Measurements from ENCODE around the gene GPX3.

GPX3 gene

GRCh38 chr5:151051931-151052608 lies 31.7 kb downstream of the GPX3 start:
- Mint-ChIP-seq H3K27me3 (no peaks in the 10 kb centered on the region), H3K9me3 (no peaks in the 10 kb centered on the region), H3K36me3 (peaks cover 45% of the 10 kb centered on the region), H3K27ac (peak overlapping the region; percentile 17), H3K4me1 (peaks cover 7% of the 10 kb centered on the region), H3K4me3 (no peak overlapping the region)
- CTCF ChIA-PET, result interaction anchor here (0.6 to 9.8 kb wide), 33 partner anchors 10 to 492 kb away, joined by 3 to 264 read pairs (median 4); no protein-coding TSS in a partner anchor
- no peak for DNase-seq

GRCh38 chr5:151052836-151053235 lies 32.4 kb downstream of the GPX3 start:
- peaks cover 44% of the 10 kb centered on the region for H3K36me3 Mint-ChIP-seq
- no peak for DNase-seq
- no peaks in the 10 kb centered on the region for H3K9me3 Mint-ChIP-seq
- peaks cover 7% of the 10 kb centered on the region for H3K4me1 Mint-ChIP-seq
- no peaks in the 10 kb centered on the region for H3K27me3 Mint-ChIP-seq
- H3K27ac Mint-ChIP-seq, result no peak overlapping the region
- CTCF ChIA-PET, result interaction anchor here (1.0 to 9.8 kb wide), 14 partner anchors 26 to 182 kb away, joined by 3 to 264 read pairs (median 6); no protein-coding TSS in a partner anchor
- no peak overlapping the region for H3K4me3 Mint-ChIP-seq

- H3K36me3 Mint-ChIP-seq, result peaks cover 42% of the 10 kb centered on the region
- no peak overlapping the region for H3K4me3 Mint-ChIP-seq
- CTCF ChIA-PET, result interaction anchor here (1.2 to 9.8 kb wide), 2 partner anchors 63 to 107 kb away, joined by 3 to 264 read pairs; no protein-coding TSS in a partner anchor
These were observed 33.5 kb downstream of the GPX3 start for GRCh38 chr5:151053796-151054462.

GRCh38 chr5:151054709-151055108 lies 34.3 kb downstream of the GPX3 start:
- DNase-seq, result no peak
- H3K9me3 Mint-ChIP-seq, result no peaks in the 10 kb centered on the region
- H3K27ac Mint-ChIP-seq, result peak overlapping the region; percentile 45
- peaks cover 49% of the 10 kb centered on the region for H3K36me3 Mint-ChIP-seq
- H3K27me3 Mint-ChIP-seq, result peaks cover 2% of the 10 kb centered on the region
- CTCF ChIA-PET, result interaction anchor here (1.2 to 9.8 kb wide), 2 partner anchors 63 to 106 kb away, joined by 3 to 264 read pairs; no protein-coding TSS in a partner anchor
- H3K4me1 Mint-ChIP-seq, result peaks cover 16% of the 10 kb centered on the region
- no peak overlapping the region for H3K4me3 Mint-ChIP-seq

More at GRCh38 chr5:151053796-151054462, 33.5 kb downstream of the GPX3 start:
- Mint-ChIP-seq H3K27me3 (no peaks in the 10 kb centered on the region), H3K9me3 (no peaks in the 10 kb centered on the region), H3K4me1 (peaks cover 8% of the 10 kb centered on the region), H3K27ac (no peak overlapping the region)
- DNase-seq, result no peak

- DNase-seq, result no peak
- Mint-ChIP-seq H3K36me3 (peaks cover 53% of the 10 kb centered on the region), H3K4me1 (peaks cover 22% of the 10 kb centered on the region), H3K27ac (no peak overlapping the region), H3K4me3 (no peak overlapping the region), H3K27me3 (peaks cover 4% of the 10 kb centered on the region), H3K9me3 (no peaks in the 10 kb centered on the region)
- CTCF ChIA-PET, result interaction anchor here (1.2 to 9.8 kb wide), 2 partner anchors 62 to 106 kb away, joined by 3 to 264 read pairs; no protein-coding TSS in a partner anchor
These were observed 34.9 kb downstream of the GPX3 start for GRCh38 chr5:151055336-151055735.

GRCh38 chr5:151056379-151057325 lies 36.3 kb downstream of the GPX3 start:
- H3K9me3 Mint-ChIP-seq, result no peaks in the 10 kb centered on the region
- no peak overlapping the region for H3K4me3 Mint-ChIP-seq
- H3K27me3 Mint-ChIP-seq, result peaks cover 4% of the 10 kb centered on the region
- no peak for DNase-seq
- no peak overlapping the region for H3K27ac Mint-ChIP-seq
- peaks cover 54% of the 10 kb centered on the region for H3K36me3 Mint-ChIP-seq
- CTCF ChIA-PET, result interaction anchor here (5.6 kb wide), 1 partner anchor 59 kb away, joined by 23 read pairs; no protein-coding TSS in a partner anchor
- peaks cover 28% of the 10 kb centered on the region for H3K4me1 Mint-ChIP-seq

- H3K9me3 Mint-ChIP-seq, result no peaks in the 10 kb centered on the region
- H3K4me1 Mint-ChIP-seq, result peaks cover 22% of the 10 kb centered on the region
- no peak overlapping the region for H3K4me3 Mint-ChIP-seq
- DNase-seq, result no peak
- H3K27ac Mint-ChIP-seq, result no peak overlapping the region
- peaks cover 4% of the 10 kb centered on the region for H3K27me3 Mint-ChIP-seq
- CTCF ChIA-PET, result interaction anchor here (1.1 to 5.6 kb wide), 6 partner anchors 10 to 68 kb away, joined by 3 to 31 read pairs (median 8); partner anchors contain the start of gene TNIP1
- peaks cover 58% of the 10 kb centered on the region for H3K36me3 Mint-ChIP-seq
These were observed 37.9 kb downstream of the GPX3 start for GRCh38 chr5:151058301-151058700.

- Mint-ChIP-seq H3K27ac (peak overlapping the region; percentile 83), H3K4me3 (no peak overlapping the region), H3K27me3 (peaks cover 4% of the 10 kb centered on the region), H3K4me1 (peaks cover 26% of the 10 kb centered on the region), H3K36me3 (peaks cover 59% of the 10 kb centered on the region), H3K9me3 (no peaks in the 10 kb centered on the region)
- CTCF ChIA-PET, result interaction anchor here (1.1 to 5.6 kb wide), 6 partner anchors 10 to 67 kb away, joined by 3 to 31 read pairs (median 8); partner anchors contain the start of gene TNIP1
- DNase-seq, result no peak
These were observed 38.6 kb downstream of the GPX3 start for GRCh38 chr5:151058891-151059489.

GRCh38 chr5:151060742-151061141 lies 40.4 kb downstream of the GPX3 start:
- no peak overlapping the region for H3K4me3 Mint-ChIP-seq
- peaks cover 4% of the 10 kb centered on the region for H3K27me3 Mint-ChIP-seq
- H3K36me3 Mint-ChIP-seq, result peaks cover 50% of the 10 kb centered on the region
- no peak for DNase-seq
- H3K27ac Mint-ChIP-seq, result peak overlapping the region; percentile 83
- no peaks in the 10 kb centered on the region for H3K9me3 Mint-ChIP-seq
- CTCF ChIA-PET, result interaction anchor here (1.2 to 5.6 kb wide), 4 partner anchors 12 to 104 kb away, joined by 4 to 31 read pairs (median 16); partner anchors contain the start of gene TNIP1
- H3K4me1 Mint-ChIP-seq, result peaks cover 28% of the 10 kb centered on the region

- Mint-ChIP-seq H3K4me3 (no peak overlapping the region), H3K9me3 (no peaks in the 10 kb centered on the region), H3K36me3 (peaks cover 49% of the 10 kb centered on the region), H3K4me1 (peaks cover 35% of the 10 kb centered on the region), H3K27ac (no peak overlapping the region), H3K27me3 (peaks cover 4% of the 10 kb centered on the region)
- DNase-seq, result no peak
- CTCF ChIA-PET, result interaction anchor here (2.2 kb wide), 1 partner anchor 53 kb away, joined by 8 read pairs; no protein-coding TSS in a partner anchor
These were observed 42.2 kb downstream of the GPX3 start for GRCh38 chr5:151062405-151063141.

- CTCF ChIA-PET, result interaction anchor here (2.2 kb wide), 1 partner anchor 52 kb away, joined by 8 read pairs; no protein-coding TSS in a partner anchor
- Mint-ChIP-seq H3K4me1 (peaks cover 43% of the 10 kb centered on the region), H3K36me3 (peaks cover 51% of the 10 kb centered on the region), H3K9me3 (no peaks in the 10 kb centered on the region), H3K4me3 (no peak overlapping the region), H3K27ac (no peak overlapping the region), H3K27me3 (peaks cover 4% of the 10 kb centered on the region)
- DNase-seq, result no peak
These were observed 43.0 kb downstream of the GPX3 start for GRCh38 chr5:151063142-151063989.

Measured in activated naive CD4-positive, alpha-beta T cell treated with anti-CD3 and anti-CD28 coated beads, Interleukin-2, amount 10 ng/mL, durations not matched to agents 7 days and 5 days (primary cell).